DMS 273 (cell line): ENCODE data around the gene GABBR2.

ENCODE experiments used
- DNase-seq: peaks from one replicate; lab custom pipeline; 2025; ENCODE audit not compliant: unreplicated experiment; lab: John Stamatoyannopoulos, UW

Gene GABBR2

GRCh38 chr9:98634685-98635336, 73.9 kb downstream of the GABBR2 start:
- no peak for DNase-seq

GRCh38 chr9:98632839-98633238, 75.9 kb downstream of the GABBR2 start:
- DNase-seq: no peak

DNA sequence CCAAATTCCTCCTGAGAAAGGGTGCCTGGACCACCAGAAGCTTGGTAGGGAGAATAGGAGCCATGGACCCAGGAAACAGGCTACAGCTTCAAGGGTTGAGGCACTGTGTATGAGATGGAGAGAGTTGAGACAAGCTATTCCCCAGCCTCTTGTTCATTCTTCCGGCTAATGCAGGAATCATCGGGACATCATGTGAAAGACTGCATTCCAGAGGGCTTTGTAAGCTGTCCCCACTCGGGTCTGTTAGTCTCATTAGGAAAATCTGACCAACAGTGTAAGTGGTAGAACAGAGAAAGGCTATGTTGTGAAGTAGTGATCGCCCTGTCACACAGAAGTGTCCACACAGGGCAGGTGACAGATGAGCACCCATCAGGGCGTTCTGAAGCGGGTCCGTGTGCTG, 81.4 kb downstream of the GABBR2 start:
- DNase-seq: no peak

DNA sequence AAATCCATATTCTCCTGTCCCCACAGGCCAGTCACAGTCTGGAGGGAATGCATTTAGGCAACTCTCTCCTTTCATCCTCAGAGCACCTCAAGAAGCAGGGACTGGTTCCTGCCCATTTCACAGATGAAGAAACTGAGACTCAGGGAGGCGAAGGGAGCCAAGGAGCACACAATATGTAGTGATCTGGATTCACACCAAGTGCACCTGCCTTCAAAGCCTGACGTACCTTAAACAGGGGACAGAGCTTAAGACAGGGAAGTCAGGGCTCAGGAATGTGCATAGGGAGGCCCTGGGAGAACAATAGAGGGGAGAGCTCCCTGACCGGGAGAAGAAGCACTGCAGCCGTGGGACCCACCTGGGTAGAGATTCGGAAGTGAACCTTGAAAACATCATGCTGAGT, 83.0 kb downstream of the GABBR2 start:
- no peak for DNase-seq

GRCh38 chr9:98619788-98620187, 88.9 kb downstream of the GABBR2 start:
- DNase-seq: no peak

DNA sequence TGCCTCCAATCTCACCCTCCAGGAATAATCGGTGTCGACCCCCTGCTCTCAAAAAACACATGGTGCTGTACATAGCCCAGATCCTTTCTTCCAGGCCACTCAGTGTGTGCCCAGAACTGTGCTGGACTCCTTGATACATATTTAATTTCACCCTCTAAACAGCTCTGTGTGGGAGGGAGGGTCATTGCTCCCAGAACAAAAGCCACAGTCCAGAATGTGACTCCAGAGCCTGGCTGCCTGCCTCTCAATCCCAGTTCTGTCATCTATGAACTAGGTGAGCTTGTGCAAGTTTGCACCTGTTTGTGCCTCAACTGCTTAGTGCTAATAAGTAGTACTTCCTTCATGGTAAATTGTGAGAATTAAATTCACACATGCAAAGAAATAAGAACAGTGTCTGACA, 93.1 kb downstream of the GABBR2 start:
- peak; percentile 12 for DNase-seq

DNA sequence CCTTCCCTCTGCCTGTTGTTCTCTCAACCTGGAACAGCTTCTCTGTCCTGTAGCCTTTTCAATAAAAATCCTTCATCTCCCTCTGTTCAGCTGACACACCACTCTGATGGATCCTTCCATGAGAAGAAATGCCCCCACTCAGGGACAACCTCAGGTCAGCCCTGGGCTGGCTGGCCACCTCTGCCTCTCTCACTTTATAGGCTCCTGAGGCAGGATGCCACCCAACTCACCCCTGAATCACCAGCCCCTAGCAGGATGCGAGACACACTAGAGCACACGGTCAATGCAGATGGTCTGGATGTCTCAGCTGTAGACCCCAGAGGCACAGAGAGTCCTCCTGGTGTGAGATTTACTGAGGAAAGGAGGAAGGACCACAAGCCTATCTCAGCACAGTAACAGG, 93.8 kb downstream of the GABBR2 start:
- DNase-seq: peak; percentile 58

DNA sequence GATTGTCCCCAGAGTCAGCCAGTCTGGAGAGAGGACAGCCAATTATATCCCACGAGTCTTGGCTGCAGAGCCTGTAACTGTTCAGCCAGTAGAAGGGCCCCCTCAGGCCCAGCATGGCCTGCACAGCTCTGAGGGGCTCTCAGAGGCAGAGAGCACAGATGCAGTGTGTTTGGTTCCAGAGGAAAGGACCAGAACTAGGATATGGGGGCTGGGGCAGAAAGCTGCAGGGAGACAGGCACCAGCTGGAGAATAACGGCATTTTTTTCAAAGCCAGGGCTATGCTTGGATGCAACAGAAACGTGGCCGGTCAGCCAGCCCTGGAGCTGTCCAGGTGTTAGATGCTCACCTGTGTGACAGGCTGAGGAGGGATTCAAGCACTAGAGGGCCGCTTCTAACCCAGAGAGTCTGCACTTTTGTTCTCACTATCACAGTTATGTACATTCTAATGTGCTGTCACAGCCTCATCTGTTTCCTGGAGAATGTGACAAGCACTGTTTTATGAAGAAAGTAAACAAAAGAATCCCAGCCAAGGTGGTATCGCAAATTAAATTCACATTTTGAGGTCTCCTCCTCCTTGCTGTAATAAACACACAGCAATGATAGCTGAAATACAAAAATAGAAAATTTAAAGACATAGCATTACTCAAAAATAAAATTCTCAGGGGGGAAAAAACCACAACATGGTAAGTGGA, 96.5 kb downstream of the GABBR2 start:
- no peak for DNase-seq

- DNase-seq: no peak
These were observed 97.4 kb downstream of the GABBR2 start for GRCh38 chr9:98611319-98611718.

GRCh38 chr9:98610711-98611110, 98.0 kb downstream of the GABBR2 start:
- no peak for DNase-seq

DNA sequence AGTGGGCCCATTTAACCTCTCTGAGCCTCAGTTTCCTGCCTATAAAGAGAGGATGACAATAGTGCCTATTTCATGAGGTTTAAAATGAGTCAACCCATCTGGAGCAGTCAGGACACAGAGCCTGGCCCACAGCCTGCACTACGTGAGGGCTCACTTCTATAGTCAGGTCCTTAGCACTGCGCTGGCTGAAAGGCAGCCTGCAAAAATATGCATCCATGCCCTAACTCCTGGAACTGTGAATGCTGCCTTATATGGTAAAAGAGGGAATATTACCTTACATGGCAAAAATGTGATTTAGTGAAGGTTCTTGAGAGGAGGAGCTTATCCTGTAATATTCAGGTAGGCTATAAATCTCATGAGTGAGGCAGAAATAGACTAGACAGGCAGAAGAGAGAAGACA, 98.5 kb downstream of the GABBR2 start:
- no peak for DNase-seq

GRCh38 chr9:98609646-98610045, 99.1 kb downstream of the GABBR2 start:
- DNase-seq: no peak

DNA sequence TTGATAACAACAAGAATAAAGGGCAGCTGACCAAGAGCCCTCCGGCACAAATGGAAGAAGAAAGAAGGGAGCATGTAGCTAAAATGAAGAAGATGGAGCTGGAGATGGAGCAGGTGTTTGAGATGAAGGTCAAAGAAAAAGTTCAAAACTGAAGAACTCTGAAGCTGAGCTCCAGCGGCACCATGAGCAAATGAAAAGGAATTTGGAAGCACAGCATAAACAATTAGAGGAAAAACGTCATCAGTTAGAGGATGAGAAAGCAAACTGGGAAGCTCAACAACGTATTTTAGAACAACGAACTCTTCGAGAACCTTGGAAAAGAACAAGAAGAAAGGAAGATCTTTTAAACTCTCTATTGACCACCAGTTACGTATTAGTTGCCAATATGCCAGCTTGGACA, 100.9 kb downstream of the GABBR2 start:
- no peak for DNase-seq

GRCh38 chr9:98607152-98607551, 101.6 kb downstream of the GABBR2 start:
- no peak for DNase-seq

DNA sequence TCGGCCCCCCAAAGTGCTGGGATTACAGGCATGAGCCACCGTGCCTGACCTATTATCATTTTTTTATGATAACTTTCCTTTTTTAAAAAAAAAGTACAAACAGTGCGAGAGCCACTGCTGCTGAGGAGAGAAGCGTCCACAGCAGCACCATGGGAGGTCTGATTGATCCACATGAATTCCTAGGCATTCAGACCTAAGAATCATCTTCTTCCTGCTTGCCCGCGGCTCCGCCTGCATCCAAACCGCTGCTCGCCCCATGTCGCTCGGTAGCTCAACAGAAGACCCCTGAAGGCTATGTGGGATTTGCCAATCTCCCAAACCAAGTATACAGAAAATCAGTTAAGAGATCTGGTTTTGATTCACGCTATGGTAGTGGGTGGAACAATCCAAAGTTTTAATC, 102.0 kb downstream of the GABBR2 start:
- DNase-seq: no peak

DNA sequence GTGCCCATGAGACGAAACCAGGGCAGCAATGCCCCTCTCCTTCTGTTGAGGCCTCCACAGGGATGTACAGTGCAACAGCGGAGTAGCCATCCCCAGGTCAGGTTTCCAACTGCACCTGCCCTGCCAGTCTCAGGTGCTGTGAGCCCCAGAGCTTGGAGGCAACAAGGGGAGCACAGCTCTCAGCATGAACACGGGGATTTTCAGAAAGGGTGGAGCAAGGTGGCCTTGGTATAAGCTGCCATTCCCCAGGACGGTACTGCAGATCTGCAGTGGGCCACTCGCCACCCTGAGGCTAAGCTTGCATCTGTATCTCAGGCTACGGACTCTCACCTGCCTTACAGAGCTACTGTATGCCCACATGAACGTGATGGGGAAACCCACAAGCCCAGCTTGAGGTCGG, 103.6 kb downstream of the GABBR2 start:
- DNase-seq: no peak

- peak; percentile 30 for DNase-seq
These were observed 104.8 kb downstream of the GABBR2 start for GRCh38 chr9:98603821-98604383.

GRCh38 chr9:98602839-98603500, 105.8 kb downstream of the GABBR2 start:
- no peak for DNase-seq

DNA sequence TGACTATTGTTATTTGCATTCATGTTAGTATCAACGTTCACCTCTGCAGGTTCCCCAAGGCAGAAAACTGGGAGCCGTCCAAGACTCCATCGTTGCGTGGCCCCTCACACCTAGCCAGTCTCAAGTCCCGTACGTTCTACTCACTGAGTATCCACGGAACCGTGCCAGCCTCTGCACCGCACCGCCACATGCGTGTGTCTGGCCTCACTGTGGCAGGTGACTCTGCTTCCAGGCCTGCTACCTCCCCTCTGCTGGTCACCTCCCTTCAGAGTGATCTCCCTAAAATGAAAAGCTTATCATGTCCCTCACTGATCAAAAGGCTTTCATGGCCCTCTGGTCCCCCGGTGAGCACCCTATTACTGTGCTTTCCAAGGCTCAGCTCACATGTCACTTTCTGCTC, 108.1 kb downstream of the GABBR2 start:
- DNase-seq: no peak

DNA sequence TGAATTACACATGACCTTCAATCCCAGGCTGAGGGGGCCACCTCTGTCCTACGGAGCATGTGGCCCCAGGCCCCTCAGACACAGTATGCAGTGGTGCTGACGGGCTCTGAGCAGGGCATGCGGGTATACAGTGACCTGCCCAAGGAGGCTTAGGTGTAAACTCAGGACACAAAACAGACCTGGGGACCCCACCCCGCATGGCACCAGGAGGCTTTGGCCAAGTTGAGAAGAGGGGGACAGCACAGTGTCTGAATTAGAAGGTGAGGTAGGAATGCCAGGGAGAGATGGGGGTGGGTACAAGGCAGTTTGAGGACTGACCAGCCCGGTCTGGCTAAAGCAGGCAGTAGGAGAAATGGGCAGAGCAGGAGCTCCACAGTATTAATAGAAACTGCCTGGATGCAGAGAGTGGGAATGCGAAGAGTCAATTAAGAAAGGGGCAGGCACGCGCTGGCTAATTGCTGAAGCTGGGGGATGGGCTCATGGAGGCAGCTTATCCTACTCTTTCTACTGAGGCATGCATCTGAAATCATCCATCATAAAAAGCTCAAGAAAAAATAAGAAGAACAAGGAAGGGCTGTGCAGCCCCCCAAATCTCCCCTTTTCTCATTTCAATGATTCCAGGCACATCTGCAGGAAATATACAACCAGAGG, 109.0 kb downstream of the GABBR2 start:
- no peak for DNase-seq

- DNase-seq: no peak
These were observed 109.9 kb downstream of the GABBR2 start for GRCh38 chr9:98598861-98599260.
